ENCODE measurements around the gene IKZF5.

DNA sequence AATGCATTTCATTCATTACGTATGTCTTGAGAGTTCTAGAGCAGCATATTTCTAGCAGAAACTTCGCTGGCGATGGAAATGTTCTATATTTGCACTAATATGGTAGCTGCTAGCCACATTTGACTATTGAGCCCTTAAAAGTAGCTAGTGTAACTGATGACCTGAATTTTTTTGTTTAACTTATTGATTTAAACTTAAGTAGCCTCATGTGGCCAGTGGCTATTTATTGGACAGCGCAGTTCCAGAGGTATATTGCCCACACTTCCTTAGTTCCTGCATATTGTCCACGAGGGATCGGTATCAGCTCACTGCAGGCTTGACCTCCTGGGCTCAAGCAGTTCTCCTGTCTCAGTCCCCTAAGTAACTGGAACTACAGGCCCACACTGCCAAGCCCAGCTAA is 24.7 kb downstream of the IKZF5 start:
- TF ChIP-seq EZH2 (IDR thresholded peaks at IDR 0.05; ENCODE audit: insufficient read depth, poor library complexity, severe bottlenecking) (no peak), EZH2phosphoT487 (IDR thresholded peaks at IDR 0.05; ENCODE audit: insufficient read depth, low read depth) (no peak)
